HEK293 (cell line): ENCODE data around the gene KIFBP.
A peak's percentile ranks its signal among the peaks of the same experiment; 100 is the strongest.

ENCODE experiments used
- BCL11B ChIP-seq: fragments of 450-650 bp; formaldehyde crosslinking; IDR thresholded peaks from 2 replicates; pipeline ENCODE4 v1.5.1; 2016; ENCODE audit warnings: low read depth, missing biosample characterization, missing genetic modification characterization
- GLIS2 ChIP-seq: fragments of 450-650 bp; formaldehyde crosslinking; IDR thresholded peaks from 2 replicates; pipeline ENCODE4 v1.5.1; 2016; ENCODE audit warnings: missing biosample characterization, missing genetic modification characterization
- KLF7 ChIP-seq: fragments of 450-650 bp; formaldehyde crosslinking; IDR thresholded peaks from 2 replicates; pipeline ENCODE4 v1.5.1; 2016; ENCODE audit warnings: missing biosample characterization, missing genetic modification characterization, borderline replicate concordance
- RBAK ChIP-seq: fragments of 450-650 bp; formaldehyde crosslinking; IDR thresholded peaks from 2 replicates; pipeline ENCODE4 v1.5.1; 2016; ENCODE audit warnings: missing biosample characterization, missing genetic modification characterization
- SP3 ChIP-seq: fragments of 450-650 bp; formaldehyde crosslinking; IDR thresholded peaks from 2 replicates; pipeline ENCODE4 v1.5.1; 2016; ENCODE audit warnings: missing biosample characterization, missing genetic modification characterization
- ZBTB49 ChIP-seq: fragments of 450-650 bp; formaldehyde crosslinking; IDR thresholded peaks from 2 replicates; pipeline ENCODE4 v1.5.1; 2016; ENCODE audit warnings: missing biosample characterization, missing genetic modification characterization, low read depth
- ZBTB7A ChIP-seq: fragments of 450-650 bp; formaldehyde crosslinking; IDR thresholded peaks from 2 replicates; pipeline ENCODE4 v1.5.1; 2016; ENCODE audit warnings: low read depth, missing biosample characterization, missing genetic modification characterization
- ZFP37 ChIP-seq: fragments of 450-650 bp; formaldehyde crosslinking; IDR thresholded peaks from 2 replicates; pipeline ENCODE4 v1.5.1; 2016; ENCODE audit warnings: missing biosample characterization, missing genetic modification characterization
- ZFP41 ChIP-seq: fragments of 450-650 bp; formaldehyde crosslinking; IDR thresholded peaks from 2 replicates; pipeline ENCODE4 v1.5.1; 2016; ENCODE audit warnings: missing biosample characterization, missing genetic modification characterization, borderline replicate concordance
- ZNF10 ChIP-seq: fragments of 450-650 bp; formaldehyde crosslinking; IDR thresholded peaks from 2 replicates; pipeline ENCODE4 v1.5.1; 2017; ENCODE audit warnings: missing biosample characterization, missing genetic modification characterization
- ZNF174 ChIP-seq: fragments of 450-650 bp; formaldehyde crosslinking; IDR thresholded peaks from 2 replicates; pipeline ENCODE4 v1.5.0; 2017; ENCODE audit warnings: missing biosample characterization, mild to moderate bottlenecking, missing genetic modification characterization
- ZNF18 ChIP-seq: fragments of 450-650 bp; formaldehyde crosslinking; IDR thresholded peaks from 2 replicates; pipeline ENCODE4 v1.5.1; 2016; ENCODE audit warnings: missing biosample characterization, missing genetic modification characterization
- ZNF202 ChIP-seq: fragments of 450-650 bp; formaldehyde crosslinking; IDR thresholded peaks from 2 replicates; pipeline ENCODE4 v1.5.1; 2016; ENCODE audit warnings: missing biosample characterization, missing genetic modification characterization, borderline replicate concordance
- ZNF211 ChIP-seq: fragments of 450-650 bp; formaldehyde crosslinking; IDR thresholded peaks from 2 replicates; pipeline ENCODE4 v1.5.1; 2016; ENCODE audit warnings: low read depth, missing biosample characterization, missing genetic modification characterization
- ZNF24 ChIP-seq: fragments of 450-650 bp; formaldehyde crosslinking; IDR thresholded peaks from 2 replicates; pipeline ENCODE4 v1.5.1; 2016; ENCODE audit warnings: missing biosample characterization, missing genetic modification characterization
- ZNF292 ChIP-seq: fragments of 450-650 bp; formaldehyde crosslinking; IDR thresholded peaks from 2 replicates; pipeline ENCODE4 v1.5.1; 2016; ENCODE audit warnings: low read depth, missing biosample characterization, missing genetic modification characterization, borderline replicate concordance
- ZNF341 ChIP-seq: fragments of 450-650 bp; formaldehyde crosslinking; IDR thresholded peaks from 2 replicates; pipeline ENCODE4; 2016; ENCODE audit warnings: low read depth, missing biosample characterization, missing genetic modification characterization
- ZNF366 ChIP-seq: fragments of 450-650 bp; formaldehyde crosslinking; conservative IDR thresholded peaks from 2 replicates; pipeline ENCODE4 v1.5.1; 2016; ENCODE audit warnings: missing biosample characterization, missing genetic modification characterization
- ZNF37A ChIP-seq: fragments of 450-650 bp; IDR thresholded peaks from 2 replicates; pipeline ENCODE4 v1.5.1; 2018; ENCODE audit warnings: missing biosample characterization, missing genetic modification characterization
- ZNF416 ChIP-seq: fragments of 450-650 bp; formaldehyde crosslinking; IDR thresholded peaks from 2 replicates; pipeline ENCODE4 v1.5.1; 2016; ENCODE audit warnings: missing biosample characterization, missing genetic modification characterization
- ZNF48 ChIP-seq: fragments of 450-650 bp; formaldehyde crosslinking; IDR thresholded peaks from 2 replicates; pipeline ENCODE4 v1.5.1; 2016; ENCODE audit warnings: missing biosample characterization, missing genetic modification characterization
- ZNF530 ChIP-seq: fragments of 450-650 bp; formaldehyde crosslinking; IDR thresholded peaks from 2 replicates; pipeline ENCODE4 v1.5.1; 2016; ENCODE audit warnings: low read depth, missing biosample characterization, missing genetic modification characterization
- ZNF548 ChIP-seq: fragments of 450-650 bp; formaldehyde crosslinking; IDR thresholded peaks from 2 replicates; pipeline ENCODE4 v1.5.1; 2016; ENCODE audit warnings: missing biosample characterization, missing genetic modification characterization
- ZNF549 ChIP-seq: fragments of 450-650 bp; IDR thresholded peaks from 2 replicates; pipeline ENCODE4 v1.5.1; 2018; ENCODE audit warnings: missing biosample characterization, missing genetic modification characterization, mild to moderate bottlenecking, inconsistent platforms, moderate library complexity
- ZNF555 ChIP-seq: fragments of 450-650 bp; formaldehyde crosslinking; conservative IDR thresholded peaks from 2 replicates; pipeline ENCODE4 v1.5.1; 2017; ENCODE audit warnings: missing biosample characterization, mild to moderate bottlenecking, missing genetic modification characterization, inconsistent platforms
- ZNF610 ChIP-seq: fragments of 450-650 bp; formaldehyde crosslinking; IDR thresholded peaks from 2 replicates; pipeline ENCODE4 v1.5.1; 2016; ENCODE audit warnings: missing biosample characterization, missing genetic modification characterization, borderline replicate concordance
- ZNF658 ChIP-seq: fragments of 450-650 bp; formaldehyde crosslinking; IDR thresholded peaks from 2 replicates; pipeline ENCODE4; 2016; ENCODE audit warnings: missing biosample characterization, missing genetic modification characterization
- ZNF660 ChIP-seq: fragments of 450-650 bp; IDR thresholded peaks from 2 replicates; pipeline ENCODE4 v1.5.1; 2018; ENCODE audit warnings: missing biosample characterization, mild to moderate bottlenecking, missing genetic modification characterization
- ZNF707 ChIP-seq: fragments of 450-650 bp; formaldehyde crosslinking; IDR thresholded peaks from 2 replicates; pipeline ENCODE4 v1.5.1; 2016; ENCODE audit warnings: missing biosample characterization, missing genetic modification characterization
- ZNF76 ChIP-seq: fragments of 450-650 bp; formaldehyde crosslinking; IDR thresholded peaks from 2 replicates; pipeline ENCODE4; 2016; ENCODE audit warnings: low read depth, missing biosample characterization, missing genetic modification characterization, borderline replicate concordance
- ZNF830 ChIP-seq: fragments of 450-650 bp; IDR thresholded peaks from 2 replicates; pipeline ENCODE4 v1.5.0; 2018; ENCODE audit warnings: missing biosample characterization, missing genetic modification characterization, low read depth, mild to moderate bottlenecking, moderate library complexity
- ZNF843 ChIP-seq: fragments of 450-650 bp; formaldehyde crosslinking; IDR thresholded peaks from 2 replicates; pipeline ENCODE4 v1.5.1; 2016; ENCODE audit warnings: missing biosample characterization, missing genetic modification characterization
- ZSCAN16 ChIP-seq: fragments of 450-650 bp; formaldehyde crosslinking; IDR thresholded peaks from 2 replicates; pipeline ENCODE4 v1.5.1; 2016; ENCODE audit warnings: missing biosample characterization, missing genetic modification characterization
- TF ChIP-seq, protein P1 (sequence below): fragments of 450-650 bp; formaldehyde crosslinking; IDR thresholded peaks from 2 replicates; pipeline ENCODE4 v1.5.1; 2017; ENCODE audit warnings: missing biosample characterization, missing genetic modification characterization
- TF ChIP-seq, protein P2 (sequence below): fragments of 450-650 bp; formaldehyde crosslinking; IDR thresholded peaks from 2 replicates; pipeline ENCODE4 v1.5.1; 2017; ENCODE audit warnings: missing biosample characterization, missing genetic modification characterization

The KIFBP gene

GRCh38 chr10:68988530-68989316 is at the start of gene KIFBP (continued):
- peak; percentile 93 for TF ChIP-seq ZNF18
- no peak for TF ChIP-seq ZBTB49 (tag by site-specific recombination)
- 0 out of 2 replicates have a peak, but pooled peaks have one; percentile 4 for TF ChIP-seq ZNF707 (tag by site-specific recombination)
- TF ChIP-seq RBAK (tag by site-specific recombination): no peak
- no peak for TF ChIP-seq ZNF174 (tag by site-specific recombination)
- TF ChIP-seq ZNF24 (tag by site-specific recombination): peak; percentile 79
- TF ChIP-seq ZNF202 (tag by site-specific recombination): no peak
- TF ChIP-seq ZNF366 (tag by site-specific recombination): peak; percentile 88
- TF ChIP-seq ZNF48: no peak
- no peak for TF ChIP-seq ZNF549 (tag by site-specific recombination)
- TF ChIP-seq, protein P1, sequence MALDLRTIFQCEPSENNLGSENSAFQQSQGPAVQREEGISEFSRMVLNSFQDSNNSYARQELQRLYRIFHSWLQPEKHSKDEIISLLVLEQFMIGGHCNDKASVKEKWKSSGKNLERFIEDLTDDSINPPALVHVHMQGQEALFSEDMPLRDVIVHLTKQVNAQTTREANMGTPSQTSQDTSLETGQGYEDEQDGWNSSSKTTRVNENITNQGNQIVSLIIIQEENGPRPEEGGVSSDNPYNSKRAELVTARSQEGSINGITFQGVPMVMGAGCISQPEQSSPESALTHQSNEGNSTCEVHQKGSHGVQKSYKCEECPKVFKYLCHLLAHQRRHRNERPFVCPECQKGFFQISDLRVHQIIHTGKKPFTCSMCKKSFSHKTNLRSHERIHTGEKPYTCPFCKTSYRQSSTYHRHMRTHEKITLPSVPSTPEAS (tag by site-specific recombination): no peak
- no peak for TF ChIP-seq ZNF416
- peak; percentile 49; the same call in 1 of the 2 replicates for TF ChIP-seq ZNF10 (tag by site-specific recombination)
- peak; percentile 48; the same call in 1 of the 2 replicates for TF ChIP-seq ZNF76 (tag by site-specific recombination)
- TF ChIP-seq ZNF548: no peak
- no peak for TF ChIP-seq ZNF37A
- TF ChIP-seq ZNF610 (tag by site-specific recombination): no peak
- no peak for TF ChIP-seq ZFP41 (tag by site-specific recombination)
- TF ChIP-seq ZNF341 (tag by site-specific recombination): no peak
- peak; percentile 97 for TF ChIP-seq KLF7
- TF ChIP-seq ZNF830 (tag by site-specific recombination): no peak
- TF ChIP-seq ZNF660 (tag by site-specific recombination): peak; percentile 81
- peak; percentile 68 for TF ChIP-seq SP3 (tag by site-specific recombination)
- TF ChIP-seq, protein P2, sequence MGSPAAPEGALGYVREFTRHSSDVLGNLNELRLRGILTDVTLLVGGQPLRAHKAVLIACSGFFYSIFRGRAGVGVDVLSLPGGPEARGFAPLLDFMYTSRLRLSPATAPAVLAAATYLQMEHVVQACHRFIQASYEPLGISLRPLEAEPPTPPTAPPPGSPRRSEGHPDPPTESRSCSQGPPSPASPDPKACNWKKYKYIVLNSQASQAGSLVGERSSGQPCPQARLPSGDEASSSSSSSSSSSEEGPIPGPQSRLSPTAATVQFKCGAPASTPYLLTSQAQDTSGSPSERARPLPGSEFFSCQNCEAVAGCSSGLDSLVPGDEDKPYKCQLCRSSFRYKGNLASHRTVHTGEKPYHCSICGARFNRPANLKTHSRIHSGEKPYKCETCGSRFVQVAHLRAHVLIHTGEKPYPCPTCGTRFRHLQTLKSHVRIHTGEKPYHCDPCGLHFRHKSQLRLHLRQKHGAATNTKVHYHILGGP: no peak
- TF ChIP-seq ZNF530 (tag by site-specific recombination): no peak
- TF ChIP-seq ZNF658: no peak
- TF ChIP-seq ZNF292 (tag by site-specific recombination): no peak
- TF ChIP-seq BCL11B: no peak
- no peak for TF ChIP-seq ZNF555 (tag by site-specific recombination)
- TF ChIP-seq ZSCAN16 (tag by site-specific recombination): 0 out of 2 replicates have a peak, but pooled peaks have one; percentile 55
- no peak for TF ChIP-seq ZNF211 (tag by site-specific recombination)
- TF ChIP-seq ZFP37 (tag by site-specific recombination): peak; percentile 92
- TF ChIP-seq ZNF843 (tag by site-specific recombination): peak; percentile 56
- 0 out of 2 replicates have a peak, but pooled peaks have one; percentile 24 for TF ChIP-seq GLIS2 (tag by site-specific recombination)
- TF ChIP-seq ZBTB7A (tag by site-specific recombination): peak; percentile 77; the same call in 1 of the 2 replicates
- TF ChIP-seq, all 188 proteins: peak for 62
